Measurements from ENCODE around the gene RNF112. TPM values are rescaled to one million over a fixed set of nuclear protein-coding genes. Genes with fewer than 3 reads are reported as not detected.

RNF112 gene
- total and polyA plus RNA-seq, 3 experiments from 2014 or later, result 0.18 to 0.22 TPM; not detected in 1

DNA sequence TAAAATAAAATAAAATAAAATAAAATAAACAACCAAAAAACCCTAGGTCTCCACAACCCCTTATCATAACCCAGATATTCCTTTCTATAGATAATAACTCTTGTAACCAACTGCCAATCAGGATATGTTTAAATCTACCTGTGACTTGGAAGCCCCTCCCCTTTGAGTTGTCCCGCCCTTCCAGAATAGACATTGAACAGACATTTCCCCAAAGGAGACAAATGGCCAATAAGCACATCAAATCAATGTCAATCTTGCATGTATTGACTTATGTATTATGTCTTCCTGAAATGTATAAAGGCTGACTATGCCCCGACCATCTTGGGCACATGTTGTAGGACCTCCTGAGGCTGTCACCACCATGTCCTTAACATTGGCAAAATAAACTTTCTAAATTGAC is 34.2 kb upstream of the RNF112 start:
- Histone ChIP-seq H3K27me3 (ENCODE audit: insufficient read depth, low read length, poor library complexity, severe bottlenecking) (no peaks in the 10 kb centered on the region), H3K27ac (ENCODE audit: low read depth, low read length) (peak overlapping the region; percentile 95), H3K4me1 (ENCODE audit: insufficient read depth, low read length) (peaks cover 21% of the 10 kb centered on the region), H3K9me3 (ENCODE audit: low read length) (no peaks in the 10 kb centered on the region), H3K4me3 (ENCODE audit: low read length) (peak overlapping the region; percentile 100), H3K36me3 (ENCODE audit: insufficient read depth, low read length) (peaks cover 8% of the 10 kb centered on the region)
- H3K27me3 Mint-ChIP-seq, result no peaks in the 10 kb centered on the region
- H3K4me3 Mint-ChIP-seq, result peak overlapping the region; percentile 94 to 100 (median 97)
- CTCF ChIA-PET, result interaction anchor here (11.0 kb wide), 1 partner anchor 12 kb away, joined by 118 read pairs; the partner anchor contains the start of gene B9D1
- POLR2A ChIA-PET, result interaction anchor here (1.8 to 2.7 kb wide), 2 partner anchors 14 to 86 kb away, joined by 10 to 18 read pairs; partner anchors contain the start of gene B9D1
- no peaks in the 10 kb centered on the region for H3K9me3 Mint-ChIP-seq
- H3K36me3 Mint-ChIP-seq, result peaks cover 7 to 33% (median 7%) of the 10 kb centered on the region in 3 donors
- peaks cover 34 to 38% (median 35%) of the 10 kb centered on the region in 3 donors for H3K4me1 Mint-ChIP-seq
- H3K27ac Mint-ChIP-seq, result peak overlapping the region; percentile 92 to 98 (median 96)
- DNase-seq, result no peak

DNA sequence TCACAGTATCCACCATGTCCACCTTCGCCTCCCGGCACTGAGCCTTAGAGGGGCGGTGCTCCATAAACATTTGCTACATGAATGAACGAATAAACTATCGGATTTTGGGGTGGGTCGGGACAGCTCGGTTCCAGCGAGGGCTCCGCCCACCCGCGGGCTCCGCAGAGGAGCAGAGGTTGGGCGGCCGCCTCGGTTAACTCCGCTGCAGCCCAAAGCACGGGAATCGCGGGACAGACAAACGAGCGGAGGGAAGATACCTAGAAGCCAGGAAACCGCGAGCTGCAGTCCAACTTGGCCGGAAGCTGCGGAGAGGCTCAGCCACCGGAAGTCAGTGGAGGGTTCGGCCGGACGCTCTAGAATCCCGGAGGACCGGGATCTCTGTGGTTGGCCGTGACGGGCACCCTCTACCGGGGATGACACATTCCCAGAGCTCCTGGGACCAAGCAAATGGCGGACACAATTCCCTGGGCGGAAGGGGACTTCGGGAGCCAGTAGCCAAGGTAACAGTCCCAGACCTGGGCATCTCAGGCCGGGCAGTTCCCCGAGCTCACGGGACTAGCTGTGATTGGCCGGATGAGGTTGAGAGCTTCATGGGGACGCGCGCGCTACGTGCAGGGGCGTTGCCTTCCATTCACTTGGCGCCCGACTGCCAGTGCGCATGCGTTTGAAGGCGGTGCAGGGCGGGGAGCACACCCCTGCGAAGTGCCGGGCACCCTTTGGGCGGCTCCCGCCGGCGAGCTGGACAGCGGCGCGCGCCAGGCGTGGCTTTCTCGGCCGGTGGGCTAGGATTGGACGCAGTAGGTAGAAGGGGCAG is 33.2 kb upstream of the RNF112 start:
- H3K36me3 ChIP-seq (ENCODE audit: insufficient read depth, low read length), result peaks cover 8% of the 10 kb centered on the region

DNA sequence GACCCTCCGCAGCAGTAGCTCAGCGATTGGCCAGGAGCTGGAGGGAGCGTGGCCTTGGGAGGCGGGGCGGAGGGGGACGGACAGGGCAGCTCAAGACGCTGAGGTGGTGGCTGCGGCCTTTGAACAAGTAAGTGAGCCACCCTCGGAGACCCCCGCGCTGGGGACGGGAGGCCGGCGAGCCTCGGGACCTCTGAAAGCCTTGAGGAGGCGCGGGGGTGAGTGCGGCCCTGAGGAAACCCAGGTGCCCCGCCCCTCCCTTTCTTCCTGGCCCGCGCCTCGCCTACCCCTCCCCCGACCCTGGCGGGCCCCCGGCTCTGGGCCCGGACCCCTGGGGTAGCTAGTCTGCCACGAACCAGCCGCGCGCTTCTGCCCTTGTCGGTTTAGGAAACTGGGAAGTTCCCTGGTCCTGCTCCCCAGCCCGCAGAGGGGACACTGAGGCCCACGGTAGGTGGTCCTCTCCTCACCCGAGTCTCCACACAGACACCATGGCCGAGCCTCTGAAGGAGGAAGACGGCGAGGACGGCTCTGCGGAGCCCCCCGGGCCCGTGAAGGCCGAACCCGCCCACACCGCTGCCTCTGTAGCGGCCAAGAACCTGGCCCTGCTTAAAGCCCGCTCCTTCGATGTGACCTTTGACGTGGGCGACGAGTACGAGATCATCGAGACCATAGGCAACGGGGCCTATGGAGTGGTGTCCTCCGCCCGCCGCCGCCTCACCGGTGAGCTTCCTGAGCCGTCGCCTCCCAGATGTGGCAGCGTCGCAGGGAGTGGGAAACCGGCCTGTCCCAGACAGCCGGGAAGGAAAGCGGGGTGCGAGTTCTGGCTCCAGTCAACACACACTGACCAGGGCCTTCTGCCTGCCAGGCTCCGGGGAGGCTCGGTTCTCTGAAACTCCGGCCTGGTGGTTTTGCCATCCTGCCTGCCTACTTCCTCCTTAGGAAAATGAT is 32.3 kb upstream of the RNF112 start, which contains the start of gene MAPK7:
MAPK7 (plus strand) TSS at position 83 of the 945 bp plus-strand sequence; CDS start at position 486, 403 bp downstream.
- peaks cover 7 to 47% (median 8%) of the 10 kb centered on the region in 3 donors for H3K36me3 Mint-ChIP-seq
- ChIA-PET POLR2A (interaction anchor here (0.5 to 2.7 kb wide), 5 partner anchors 9 to 386 kb away, joined by 5 to 18 read pairs (median 10); partner anchors contain the start of genes ALDH3A2 and B9D1), CTCF (interaction anchor here (1.1 to 11.0 kb wide), 5 partner anchors 10 to 68 kb away, joined by 3 to 118 read pairs (median 9); partner anchors contain the start of gene B9D1)
- Histone ChIP-seq H3K36me3 (ENCODE audit: insufficient read depth, low read length) (peaks cover 8% of the 10 kb centered on the region), H3K27ac (ENCODE audit: low read depth, low read length) (peak within 1 kb of the TSS; percentile 95), H3K4me3 (ENCODE audit: low read length) (peak within 1 kb of the TSS; percentile 100), H3K9me3 (ENCODE audit: low read length) (no peaks in the 10 kb centered on the region), H3K4me1 (ENCODE audit: insufficient read depth, low read length) (peaks cover 7% of the 10 kb centered on the region), H3K27me3 (ENCODE audit: insufficient read depth, low read length, poor library complexity, severe bottlenecking) (no peaks in the 10 kb centered on the region)
- H3K27me3 Mint-ChIP-seq, result no peaks in the 10 kb centered on the region
- H3K9me3 Mint-ChIP-seq, result no peaks in the 10 kb centered on the region
- peak in 1 of 5 donors; percentile 54 for DNase-seq
- peak within 1 kb of the TSS; percentile 94 to 100 (median 97) for H3K4me3 Mint-ChIP-seq
- peak within 1 kb of the TSS; percentile 92 to 98 (median 96) for H3K27ac Mint-ChIP-seq
- H3K4me1 Mint-ChIP-seq, result peaks cover 25 to 31% (median 25%) of the 10 kb centered on the region in 3 donors

More for the DNA sequence above, 33.2 kb upstream of the RNF112 start:
- POLR2A ChIA-PET, result interaction anchor here (0.5 to 2.7 kb wide), 6 partner anchors 8 to 1194 kb away, joined by 3 to 18 read pairs (median 8); partner anchors contain the start of genes ALDH3A2, ALKBH5 and B9D1
- peak; percentile 89 to 96 (median 93) for DNase-seq
- H3K4me1 Mint-ChIP-seq, result peaks cover 25 to 31% (median 25%) of the 10 kb centered on the region in 3 donors
- H3K27me3 Mint-ChIP-seq, result no peaks in the 10 kb centered on the region
- H3K4me3 Mint-ChIP-seq, result peak overlapping the region; percentile 94 to 100 (median 97)
- no peaks in the 10 kb centered on the region for H3K9me3 ChIP-seq (ENCODE audit: low read length)
- H3K27ac ChIP-seq (ENCODE audit: low read depth, low read length), result peak overlapping the region; percentile 95
- peaks cover 7 to 40% (median 7%) of the 10 kb centered on the region in 3 donors for H3K36me3 Mint-ChIP-seq
- no peaks in the 10 kb centered on the region for H3K9me3 Mint-ChIP-seq
- peak overlapping the region; percentile 92 to 98 (median 96) for H3K27ac Mint-ChIP-seq
- no peaks in the 10 kb centered on the region for H3K27me3 ChIP-seq (ENCODE audit: insufficient read depth, low read length, poor library complexity, severe bottlenecking)
- CTCF ChIA-PET, result interaction anchor here (1.1 to 11.0 kb wide), 5 partner anchors 9 to 69 kb away, joined by 3 to 118 read pairs (median 9); partner anchors contain the start of gene B9D1
- H3K4me1 ChIP-seq (ENCODE audit: insufficient read depth, low read length), result peaks cover 11% of the 10 kb centered on the region
- H3K4me3 ChIP-seq (ENCODE audit: low read length), result peak overlapping the region; percentile 100

DNA sequence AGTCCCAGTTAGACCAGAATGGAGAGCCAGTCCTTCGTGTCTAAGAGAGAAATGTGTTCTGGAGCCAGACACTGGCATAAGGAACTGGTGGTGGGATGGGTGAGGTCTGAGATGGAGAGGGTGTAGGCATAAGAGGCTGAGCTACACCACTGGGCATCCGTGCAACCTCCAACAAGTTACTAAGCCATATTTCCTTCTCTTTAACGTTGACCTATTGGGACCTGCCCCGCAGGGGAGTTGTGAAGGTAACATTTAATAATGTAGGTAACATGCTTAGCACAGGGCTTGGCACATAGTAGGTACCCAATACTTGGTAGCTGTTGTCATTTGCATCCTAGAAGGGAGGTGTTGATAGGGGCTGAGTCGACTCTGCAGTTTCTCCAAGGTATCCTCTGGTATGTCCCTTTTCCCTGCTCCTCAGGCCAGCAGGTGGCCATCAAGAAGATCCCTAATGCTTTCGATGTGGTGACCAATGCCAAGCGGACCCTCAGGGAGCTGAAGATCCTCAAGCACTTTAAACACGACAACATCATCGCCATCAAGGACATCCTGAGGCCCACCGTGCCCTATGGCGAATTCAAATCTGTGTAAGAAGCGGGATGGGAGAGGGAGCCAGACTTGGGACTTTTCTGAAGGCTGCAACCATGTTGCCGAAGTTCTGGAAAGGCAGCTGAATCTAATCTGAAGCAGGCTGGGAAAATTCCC is 31.5 kb upstream of the RNF112 start:
- Mint-ChIP-seq H3K27ac (peak overlapping the region; percentile 61 to 96 (median 78)), H3K9me3 (no peaks in the 10 kb centered on the region), H3K4me3 (peak overlapping the region; percentile 78 to 100 (median 97)), H3K27me3 (no peaks in the 10 kb centered on the region), H3K36me3 (peaks cover 7 to 55% (median 10%) of the 10 kb centered on the region in 3 donors), H3K4me1 (peaks cover 20 to 28% (median 23%) of the 10 kb centered on the region in 3 donors)
- no peak overlapping the region for H3K27ac ChIP-seq (ENCODE audit: low read depth, low read length)
- H3K27me3 ChIP-seq (ENCODE audit: insufficient read depth, low read length, poor library complexity, severe bottlenecking), result no peaks in the 10 kb centered on the region
- H3K4me1 ChIP-seq (ENCODE audit: insufficient read depth, low read length), result peaks cover 7% of the 10 kb centered on the region
- CTCF ChIA-PET, result interaction anchor here (11.0 kb wide), 1 partner anchor 15 kb away, joined by 118 read pairs; the partner anchor contains the start of gene B9D1
- DNase-seq, result peak in 1 of 5 donors; percentile 7
- H3K9me3 ChIP-seq (ENCODE audit: low read length), result no peaks in the 10 kb centered on the region
- H3K36me3 ChIP-seq (ENCODE audit: insufficient read depth, low read length), result peaks cover 8% of the 10 kb centered on the region
- H3K4me3 ChIP-seq (ENCODE audit: low read length), result no peak overlapping the region
- POLR2A ChIA-PET, result interaction anchor here (2.7 kb wide), 1 partner anchor 17 kb away, joined by 18 read pairs; the partner anchor contains the start of gene B9D1

DNA sequence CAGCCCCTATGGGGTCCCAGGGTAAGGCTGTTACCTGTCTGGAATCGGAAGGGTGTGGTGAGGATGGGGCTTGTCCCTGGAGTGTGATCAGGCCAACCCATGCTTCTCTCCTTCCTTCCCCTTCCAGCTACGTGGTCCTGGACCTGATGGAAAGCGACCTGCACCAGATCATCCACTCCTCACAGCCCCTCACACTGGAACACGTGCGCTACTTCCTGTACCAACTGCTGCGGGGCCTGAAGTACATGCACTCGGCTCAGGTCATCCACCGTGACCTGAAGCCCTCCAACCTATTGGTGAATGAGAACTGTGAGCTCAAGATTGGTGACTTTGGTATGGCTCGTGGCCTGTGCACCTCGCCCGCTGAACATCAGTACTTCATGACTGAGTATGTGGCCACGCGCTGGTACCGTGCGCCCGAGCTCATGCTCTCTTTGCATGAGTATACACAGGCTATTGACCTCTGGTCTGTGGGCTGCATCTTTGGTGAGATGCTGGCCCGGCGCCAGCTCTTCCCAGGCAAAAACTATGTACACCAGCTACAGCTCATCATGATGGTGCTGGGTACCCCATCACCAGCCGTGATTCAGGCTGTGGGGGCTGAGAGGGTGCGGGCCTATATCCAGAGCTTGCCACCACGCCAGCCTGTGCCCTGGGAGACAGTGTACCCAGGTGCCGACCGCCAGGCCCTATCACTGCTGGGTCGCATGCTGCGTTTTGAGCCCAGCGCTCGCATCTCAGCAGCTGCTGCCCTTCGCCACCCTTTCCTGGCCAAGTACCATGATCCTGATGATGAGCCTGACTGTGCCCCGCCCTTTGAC is 30.3 kb upstream of the RNF112 start:
- Mint-ChIP-seq H3K27ac (peak overlapping the region in 2 of 8 donors; percentile 62 to 90), H3K9me3 (no peaks in the 10 kb centered on the region), H3K27me3 (no peaks in the 10 kb centered on the region), H3K36me3 (peaks cover 7 to 58% (median 10%) of the 10 kb centered on the region in 3 donors), H3K4me3 (peak overlapping the region in 3 of 7 donors; percentile 3 to 100 (median 52)), H3K4me1 (peaks cover 17 to 25% (median 19%) of the 10 kb centered on the region in 3 donors)
- Histone ChIP-seq H3K27ac (ENCODE audit: low read depth, low read length) (no peak overlapping the region), H3K36me3 (ENCODE audit: insufficient read depth, low read length) (peaks cover 8% of the 10 kb centered on the region), H3K4me1 (ENCODE audit: insufficient read depth, low read length) (peaks cover 7% of the 10 kb centered on the region), H3K4me3 (ENCODE audit: low read length) (no peak overlapping the region), H3K9me3 (ENCODE audit: low read length) (no peaks in the 10 kb centered on the region), H3K27me3 (ENCODE audit: insufficient read depth, low read length, poor library complexity, severe bottlenecking) (no peaks in the 10 kb centered on the region)
- ChIA-PET POLR2A (no interaction called here), CTCF (interaction anchor here (11.0 kb wide), 1 partner anchor 16 kb away, joined by 118 read pairs; the partner anchor contains the start of gene B9D1)
- DNase-seq, result peak in 1 of 5 donors; percentile 42

DNA sequence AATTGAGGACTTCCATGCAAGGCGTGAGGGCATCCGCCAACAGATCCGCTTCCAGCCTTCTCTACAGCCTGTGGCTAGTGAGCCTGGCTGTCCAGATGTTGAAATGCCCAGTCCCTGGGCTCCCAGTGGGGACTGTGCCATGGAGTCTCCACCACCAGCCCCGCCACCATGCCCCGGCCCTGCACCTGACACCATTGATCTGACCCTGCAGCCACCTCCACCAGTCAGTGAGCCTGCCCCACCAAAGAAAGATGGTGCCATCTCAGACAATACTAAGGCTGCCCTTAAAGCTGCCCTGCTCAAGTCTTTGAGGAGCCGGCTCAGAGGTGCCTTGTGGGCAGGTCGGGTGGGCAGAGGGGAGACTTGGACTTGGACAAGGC is 29.7 kb upstream of the RNF112 start:
- Mint-ChIP-seq H3K36me3 (peaks cover 7 to 58% (median 10%) of the 10 kb centered on the region in 3 donors), H3K27me3 (no peaks in the 10 kb centered on the region), H3K4me3 (no peak overlapping the region), H3K9me3 (no peaks in the 10 kb centered on the region), H3K27ac (no peak overlapping the region), H3K4me1 (peaks cover 12 to 23% (median 14%) of the 10 kb centered on the region in 3 donors)
- ChIA-PET POLR2A (no interaction called here), CTCF (interaction anchor here (11.0 kb wide), 1 partner anchor 17 kb away, joined by 118 read pairs; the partner anchor contains the start of gene B9D1)
- Histone ChIP-seq H3K4me1 (ENCODE audit: insufficient read depth, low read length) (peaks cover 7% of the 10 kb centered on the region), H3K27ac (ENCODE audit: low read depth, low read length) (no peak overlapping the region), H3K36me3 (ENCODE audit: insufficient read depth, low read length) (peaks cover 8% of the 10 kb centered on the region), H3K4me3 (ENCODE audit: low read length) (no peak overlapping the region), H3K27me3 (ENCODE audit: insufficient read depth, low read length, poor library complexity, severe bottlenecking) (no peaks in the 10 kb centered on the region), H3K9me3 (ENCODE audit: low read length) (no peaks in the 10 kb centered on the region)
- no peak for DNase-seq
